ENCODE data around the gene TOX2.

The TOX2 gene

DNA sequence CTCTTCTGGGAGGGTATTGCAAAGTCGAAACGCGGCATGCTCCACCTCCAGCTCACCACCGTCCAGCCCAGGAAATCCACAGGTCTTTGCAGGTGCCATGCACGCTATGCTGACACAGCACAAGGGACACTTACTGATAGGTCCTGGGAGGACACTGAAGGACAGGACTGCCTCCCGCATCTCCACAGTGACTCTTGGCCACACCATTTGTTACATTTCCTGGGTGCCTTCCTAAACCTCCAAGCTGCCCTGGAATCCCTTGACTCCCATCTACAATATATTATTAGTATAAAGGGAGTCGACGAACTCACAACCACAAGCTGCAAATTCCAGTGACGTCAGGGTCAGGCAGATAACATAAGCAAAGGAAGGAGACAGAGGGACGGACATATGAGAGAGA is 165.4 kb downstream of the TOX2 start:
- FAIRE-seq: no peak
- TF ChIP-seq POU2F2 (IDR thresholded peaks at IDR 0.05; ENCODE audit: low read depth, low read length) (no peak), PAX5 (IDR thresholded peaks at IDR 0.05; ENCODE audit: insufficient read depth, low read length, severe bottlenecking) (no peak)
- DNase-seq (ENCODE audit: insufficient read length, low spot score): no peak

DNA sequence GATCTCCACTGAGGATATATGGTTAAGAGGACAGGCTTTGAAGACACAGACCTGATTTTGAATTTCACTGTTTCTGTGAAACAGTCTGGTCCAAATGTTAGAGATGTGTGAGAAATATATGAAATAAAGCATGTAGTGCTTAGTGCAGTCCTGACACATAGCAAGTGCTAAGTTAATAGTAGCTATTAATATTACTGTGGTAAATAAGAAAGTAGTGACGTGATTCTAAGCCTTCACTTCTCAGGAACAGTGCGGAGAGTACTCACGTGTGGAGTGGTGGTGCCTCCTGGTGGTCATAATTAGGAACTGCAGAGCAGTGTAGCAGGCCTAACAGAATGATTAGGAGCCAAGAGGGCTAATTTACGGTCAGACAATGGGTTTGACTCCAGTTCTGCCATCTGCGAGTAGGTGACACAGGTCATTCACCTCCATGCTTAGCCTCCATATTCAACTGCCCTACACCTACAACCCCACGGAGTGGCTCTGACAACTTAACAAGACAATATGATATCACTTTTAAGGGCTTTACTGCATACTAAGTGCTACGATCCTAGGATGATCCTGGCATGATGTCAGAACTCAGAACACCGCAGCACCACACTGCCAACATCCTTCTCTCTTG is 166.1 kb downstream of the TOX2 start:
- no peak for TF ChIP-seq TAF1 (IDR thresholded peaks at IDR 0.05; ENCODE audit: low read depth, low read length)
- no peak for TF ChIP-seq PAX5 (IDR thresholded peaks at IDR 0.05; ENCODE audit: insufficient read depth, low read length, severe bottlenecking)
- no peak for TF ChIP-seq POU2F2 (IDR thresholded peaks at IDR 0.05; ENCODE audit: low read depth, low read length)
- no peak for TF ChIP-seq SPI1 (IDR thresholded peaks at IDR 0.05; ENCODE audit: low read depth, low read length)
- TF ChIP-seq POLR2A (IDR thresholded peaks at IDR 0.05; ENCODE audit: low read depth, low read length): no peak
- no peak for TF ChIP-seq POLR2AphosphoS5 (IDR thresholded peaks at IDR 0.05; ENCODE audit: low read depth, low read length)
- peak; percentile 73 for DNase-seq (ENCODE audit: insufficient read length, low spot score)
- FAIRE-seq: peak; percentile 91

DNA sequence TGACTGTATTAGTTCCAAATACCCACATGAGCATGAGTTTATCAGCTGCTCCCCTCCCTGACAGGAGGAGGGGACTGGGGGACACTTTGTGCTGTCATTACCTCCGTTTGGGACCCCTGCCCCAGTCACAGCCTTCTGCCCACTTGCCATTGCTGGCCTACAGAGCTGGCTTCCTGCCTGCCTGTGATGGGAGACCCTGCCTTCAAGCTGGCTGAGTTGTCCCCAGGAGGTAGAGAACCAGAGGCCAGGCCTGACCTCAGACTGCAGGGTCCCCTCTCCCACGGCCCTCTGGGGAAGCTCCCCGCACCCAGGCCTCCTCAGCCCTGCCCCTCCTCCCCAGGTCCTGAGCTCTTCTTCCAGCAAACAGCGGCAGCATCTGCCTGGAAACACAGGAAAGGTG is 166.8 kb downstream of the TOX2 start:
- FAIRE-seq (no peak), DNase-seq (ENCODE audit: insufficient read length, low spot score) (no peak)
- TF ChIP-seq POU2F2 (IDR thresholded peaks at IDR 0.05; ENCODE audit: low read depth, low read length): no peak
- no peak for TF ChIP-seq PAX5 (IDR thresholded peaks at IDR 0.05; ENCODE audit: insufficient read depth, low read length, severe bottlenecking)
- no peak for TF ChIP-seq SPI1 (IDR thresholded peaks at IDR 0.05; ENCODE audit: low read depth, low read length)
- no peak for TF ChIP-seq POLR2A (IDR thresholded peaks at IDR 0.05; ENCODE audit: low read depth, low read length)
- no peak for TF ChIP-seq TAF1 (IDR thresholded peaks at IDR 0.05; ENCODE audit: low read depth, low read length)
- TF ChIP-seq POLR2AphosphoS5 (IDR thresholded peaks at IDR 0.05; ENCODE audit: low read depth, low read length): no peak

DNA sequence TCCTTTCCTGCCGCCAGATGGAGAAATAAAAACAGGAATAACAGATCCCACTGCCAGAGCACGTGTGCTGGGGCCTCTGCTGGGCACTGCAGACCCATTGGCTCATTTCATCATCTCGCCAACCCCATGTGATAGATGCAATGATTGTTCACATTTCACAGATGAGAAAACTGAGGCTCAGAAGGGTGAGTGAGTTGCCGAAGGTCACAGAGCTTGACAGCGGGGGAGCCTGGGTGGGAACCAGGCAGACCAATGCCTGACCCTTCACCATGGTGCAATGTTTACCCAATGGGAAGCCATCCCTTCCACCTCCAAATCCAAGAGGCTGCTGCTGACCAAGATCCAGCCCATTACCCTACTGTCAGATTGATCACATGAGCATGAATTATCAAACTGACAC is 167.2 kb downstream of the TOX2 start:
- TF ChIP-seq POU2F2 (IDR thresholded peaks at IDR 0.05; ENCODE audit: low read depth, low read length) (no peak), POLR2A (IDR thresholded peaks at IDR 0.05; ENCODE audit: low read depth, low read length) (no peak), POLR2AphosphoS5 (IDR thresholded peaks at IDR 0.05; ENCODE audit: low read depth, low read length) (no peak), SPI1 (IDR thresholded peaks at IDR 0.05; ENCODE audit: low read depth, low read length) (no peak), PAX5 (IDR thresholded peaks at IDR 0.05; ENCODE audit: insufficient read depth, low read length, severe bottlenecking) (no peak), TAF1 (IDR thresholded peaks at IDR 0.05; ENCODE audit: low read depth, low read length) (no peak)
- no peak for DNase-seq (ENCODE audit: insufficient read length, low spot score)
- FAIRE-seq: no peak

DNA sequence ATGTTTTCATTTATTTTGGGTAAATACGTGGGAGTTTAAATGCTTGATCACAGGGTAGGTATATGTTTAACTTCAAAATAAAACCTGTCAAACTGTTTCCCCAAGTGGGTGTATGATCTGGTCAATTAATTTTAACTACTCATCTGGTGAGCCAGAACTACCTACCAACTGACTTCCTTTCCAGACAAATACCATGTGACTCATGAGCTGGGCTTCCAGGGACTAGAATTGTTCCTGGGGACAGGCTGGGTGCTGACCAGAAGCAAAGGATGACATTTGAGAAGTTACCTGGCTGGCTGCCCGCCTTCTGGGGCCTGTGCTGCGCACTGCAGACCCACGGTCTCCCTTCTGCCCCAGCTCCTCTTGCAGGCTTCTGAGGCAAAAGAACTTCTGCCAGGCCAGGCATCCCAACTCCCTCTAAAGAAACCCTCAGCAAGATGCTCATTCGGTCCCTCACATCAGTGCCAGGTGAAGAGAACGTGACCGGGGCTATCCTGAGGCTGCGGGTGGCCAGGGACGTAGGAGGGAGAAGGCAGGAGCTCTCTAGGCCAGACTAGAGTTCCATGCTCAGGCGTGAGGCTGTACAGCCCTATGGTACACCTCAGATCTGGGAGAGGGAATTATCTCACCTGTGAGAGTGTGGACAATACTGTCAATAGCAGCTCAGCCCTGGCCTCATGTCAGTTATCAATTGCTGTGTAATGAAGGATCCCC is 168.7 kb downstream of the TOX2 start:
- TF ChIP-seq POLR2A (IDR thresholded peaks at IDR 0.05; ENCODE audit: low read depth, low read length): no peak
- no peak for TF ChIP-seq POLR2AphosphoS5 (IDR thresholded peaks at IDR 0.05; ENCODE audit: low read depth, low read length)
- no peak for TF ChIP-seq TAF1 (IDR thresholded peaks at IDR 0.05; ENCODE audit: low read depth, low read length)
- TF ChIP-seq SPI1 (IDR thresholded peaks at IDR 0.05; ENCODE audit: low read depth, low read length): no peak
- no peak for TF ChIP-seq PAX5 (IDR thresholded peaks at IDR 0.05; ENCODE audit: insufficient read depth, low read length, severe bottlenecking)
- TF ChIP-seq POU2F2 (IDR thresholded peaks at IDR 0.05; ENCODE audit: low read depth, low read length): no peak
- DNase-seq (ENCODE audit: insufficient read length, low spot score): no peak
- no peak for FAIRE-seq

DNA sequence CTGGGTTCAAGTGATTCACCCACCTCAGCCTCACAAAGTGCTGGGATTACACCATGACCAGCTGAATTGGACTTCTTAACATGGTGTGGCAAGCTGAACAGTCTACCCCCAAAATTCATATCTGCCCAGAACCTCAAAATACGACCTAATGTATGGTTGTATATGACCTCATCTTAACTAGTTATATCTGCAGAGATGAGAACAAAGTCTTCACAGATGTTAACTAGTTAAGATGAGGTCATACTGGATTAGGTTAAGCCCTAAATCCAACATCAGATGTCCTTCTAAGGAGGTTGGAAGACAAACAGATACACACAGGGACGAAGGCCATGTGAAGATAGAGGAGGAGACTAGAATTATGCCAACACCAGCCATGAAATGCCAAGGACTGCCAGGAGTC is 169.8 kb downstream of the TOX2 start:
- no peak for TF ChIP-seq TAF1 (IDR thresholded peaks at IDR 0.05; ENCODE audit: low read depth, low read length)
- TF ChIP-seq POU2F2 (IDR thresholded peaks at IDR 0.05; ENCODE audit: low read depth, low read length): no peak
- TF ChIP-seq PAX5 (IDR thresholded peaks at IDR 0.05; ENCODE audit: insufficient read depth, low read length, severe bottlenecking): no peak
- no peak for TF ChIP-seq SPI1 (IDR thresholded peaks at IDR 0.05; ENCODE audit: low read depth, low read length)
- no peak for TF ChIP-seq POLR2AphosphoS5 (IDR thresholded peaks at IDR 0.05; ENCODE audit: low read depth, low read length)
- no peak for TF ChIP-seq POLR2A (IDR thresholded peaks at IDR 0.05; ENCODE audit: low read depth, low read length)
- no peak for DNase-seq (ENCODE audit: insufficient read length, low spot score)

DNA sequence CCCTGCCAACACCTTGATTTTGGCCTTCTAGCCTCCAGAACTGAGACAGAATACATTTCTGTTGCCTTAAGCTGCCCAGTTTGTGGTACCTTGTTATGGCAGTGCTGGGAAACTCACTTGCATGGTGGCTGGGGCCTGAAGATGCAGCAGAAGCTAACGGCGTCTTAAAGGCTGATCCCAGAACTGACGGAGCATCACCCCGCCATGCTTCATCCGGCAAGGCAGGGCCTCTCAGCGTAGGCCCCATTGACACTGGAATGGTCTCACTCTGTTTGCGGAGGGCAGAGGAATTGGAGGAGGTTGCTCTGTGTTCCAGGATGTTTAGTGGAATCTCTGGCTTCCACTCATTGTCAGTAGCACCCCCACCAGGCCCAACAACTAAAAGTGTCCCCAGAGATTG is 170.2 kb downstream of the TOX2 start:
- TF ChIP-seq SPI1 (IDR thresholded peaks at IDR 0.05; ENCODE audit: low read depth, low read length) (no peak), TAF1 (IDR thresholded peaks at IDR 0.05; ENCODE audit: low read depth, low read length) (no peak), POLR2A (IDR thresholded peaks at IDR 0.05; ENCODE audit: low read depth, low read length) (no peak)
- DNase-seq (ENCODE audit: insufficient read length, low spot score): no peak
- FAIRE-seq: no peak

More for the DNA sequence above, 169.8 kb downstream of the TOX2 start:
- FAIRE-seq: no peak

DNA sequence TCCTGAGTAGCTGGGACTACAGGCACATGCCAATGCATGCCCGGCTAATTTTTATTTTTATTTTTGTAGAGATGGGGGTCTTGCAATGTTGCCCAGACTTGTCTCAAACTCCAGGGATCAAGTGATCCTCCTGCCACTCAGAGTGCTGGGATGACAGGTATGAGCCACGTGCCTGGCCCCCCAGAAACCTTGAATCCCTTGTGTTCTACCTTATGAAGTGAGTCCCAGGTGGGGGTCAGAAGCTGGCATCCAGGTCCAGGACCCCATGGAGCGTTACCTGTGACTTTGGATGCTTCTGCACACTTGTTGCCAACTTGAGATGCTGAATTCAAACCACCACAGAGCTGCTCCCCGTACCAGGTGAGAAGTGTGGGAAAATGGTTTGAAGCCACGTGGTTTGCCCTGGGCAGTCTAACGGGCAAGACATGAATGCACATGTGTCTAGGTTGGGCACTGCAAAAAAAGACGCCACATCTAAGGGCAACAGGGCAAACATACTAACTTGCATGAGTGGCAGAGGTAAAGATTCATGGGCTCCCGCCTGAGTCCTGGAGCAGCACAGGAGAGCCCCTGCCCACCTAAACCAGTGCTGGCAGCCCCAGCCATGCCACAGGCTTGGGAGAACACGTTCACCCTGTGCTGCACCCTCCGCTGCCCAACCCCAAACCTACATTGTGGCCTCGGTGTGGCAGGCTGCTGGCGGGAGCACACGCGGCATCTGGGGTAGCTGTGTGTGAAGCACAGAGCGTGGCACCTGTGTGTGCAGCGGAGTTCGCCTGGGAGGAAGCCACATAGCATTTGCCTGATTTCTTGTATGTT is 171.2 kb downstream of the TOX2 start:
- DNase-seq (ENCODE audit: insufficient read length, low spot score) (no peak), FAIRE-seq (no peak)
- TF ChIP-seq TAF1 (IDR thresholded peaks at IDR 0.05; ENCODE audit: low read depth, low read length) (no peak), SPI1 (IDR thresholded peaks at IDR 0.05; ENCODE audit: low read depth, low read length) (no peak), POLR2AphosphoS5 (IDR thresholded peaks at IDR 0.05; ENCODE audit: low read depth, low read length) (no peak), POLR2A (IDR thresholded peaks at IDR 0.05; ENCODE audit: low read depth, low read length) (no peak), POU2F2 (IDR thresholded peaks at IDR 0.05; ENCODE audit: low read depth, low read length) (no peak), PAX5 (IDR thresholded peaks at IDR 0.05; ENCODE audit: insufficient read depth, low read length, severe bottlenecking) (no peak)

DNA sequence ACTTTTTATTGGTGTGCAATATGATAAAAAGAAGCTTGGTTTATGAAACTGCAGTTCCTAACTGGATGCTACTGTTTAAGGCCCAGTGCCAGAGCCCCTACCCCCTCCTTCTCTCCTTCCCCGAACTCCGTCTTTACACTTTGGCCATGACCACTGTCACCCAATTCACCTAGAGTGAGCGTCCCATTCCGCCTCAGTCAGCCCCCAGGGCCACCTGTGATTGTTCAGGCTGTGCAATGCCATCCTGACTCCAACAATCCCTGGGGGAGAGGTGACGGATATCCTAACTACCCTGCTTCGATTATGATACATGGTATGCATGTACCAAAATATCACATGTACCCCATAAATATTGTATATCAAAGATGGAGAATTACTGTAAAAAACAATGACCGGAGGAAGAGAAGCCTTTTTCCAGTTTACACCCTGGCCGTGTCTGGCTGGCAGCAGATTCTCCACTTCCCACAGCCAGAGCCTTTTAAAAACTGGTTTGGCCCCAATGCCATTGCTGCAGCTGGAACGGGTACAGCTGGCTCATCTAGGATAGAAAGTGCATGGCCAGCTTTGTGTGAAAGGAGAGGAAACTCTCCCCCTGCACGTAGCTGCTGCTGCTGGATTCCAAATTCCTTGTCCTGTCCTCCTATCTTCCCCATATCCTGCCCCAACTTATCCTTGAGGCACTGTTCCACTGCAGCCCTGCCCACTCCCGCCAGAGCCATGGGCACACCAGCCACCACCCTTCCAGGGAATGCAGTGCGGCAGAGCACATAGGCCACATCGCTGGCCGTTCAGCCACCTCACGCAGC is 172.6 kb downstream of the TOX2 start:
- TF ChIP-seq TAF1 (IDR thresholded peaks at IDR 0.05; ENCODE audit: low read depth, low read length) (no peak), SPI1 (IDR thresholded peaks at IDR 0.05; ENCODE audit: low read depth, low read length) (no peak), PAX5 (IDR thresholded peaks at IDR 0.05; ENCODE audit: insufficient read depth, low read length, severe bottlenecking) (no peak), POU2F2 (IDR thresholded peaks at IDR 0.05; ENCODE audit: low read depth, low read length) (no peak), POLR2AphosphoS5 (IDR thresholded peaks at IDR 0.05; ENCODE audit: low read depth, low read length) (no peak), POLR2A (IDR thresholded peaks at IDR 0.05; ENCODE audit: low read depth, low read length) (no peak)
- FAIRE-seq (no peak), DNase-seq (ENCODE audit: insufficient read length, low spot score) (no peak)

Measured in GM12891 (cell line).